ENCODE measurements around the gene ZNF644. TPM values are rescaled to one million over a fixed set of nuclear protein-coding genes. Genes with fewer than 3 reads are reported as not detected.

ZNF644 gene
- total RNA-seq (ENCODE audit: low replicate concordance) = 98.1 and 177 TPM in 2 replicates

GRCh38 chr1:91021686-91022517, at the start of gene ZNF644:
TSS of gene ZNF644 (minus strand) at chr1:91022035. CDS start at chr1:90982353, 39,682 bp downstream.
- peak within 1 kb of the TSS; percentile 100 for H3K27ac ChIP-seq
- peak within 1 kb of the TSS; percentile 98 for H3K4me2 ChIP-seq
- H3K79me2 ChIP-seq (ENCODE audit: low read depth) = peaks cover 42% of the 10 kb centered on the region
- H3F3A ChIP-seq (ENCODE audit: low read depth) = peaks cover 33% of the 10 kb centered on the region
- no peaks in the 10 kb centered on the region for H3K27me3 ChIP-seq
- peak within 1 kb of the TSS; percentile 98 for H3K4me3 Mint-ChIP-seq
- H2AFZ ChIP-seq (replicated peaks) = peak within 1 kb of the TSS; percentile 54
- H3K27me3 Mint-ChIP-seq (ENCODE audit: insufficient read depth, low read depth) = peaks cover 2% of the 10 kb centered on the region
- peaks cover 14% of the 10 kb centered on the region for H3K4me1 ChIP-seq
- peaks cover 24% of the 10 kb centered on the region for H3K36me3 Mint-ChIP-seq
- H3K4me1 Mint-ChIP-seq = peaks cover 20% of the 10 kb centered on the region
- peaks cover 10% of the 10 kb centered on the region for H4K20me1 ChIP-seq (ENCODE audit: low read depth)
- peak; percentile 94 for DNase-seq (ENCODE audit: low spot score)
- TF ChIP-seq EZH2 (IDR thresholded peaks at IDR 0.05) (no peak), CTCF (IDR thresholded peaks at IDR 0.05) (no peak), EZH2phosphoT487 (IDR thresholded peaks at IDR 0.05) (no peak)
- H3K27ac Mint-ChIP-seq = peak within 1 kb of the TSS; percentile 100
- peaks cover 13% of the 10 kb centered on the region for H3K9me3 Mint-ChIP-seq
- H3K9me3 ChIP-seq (ENCODE audit: low read depth) = no peaks in the 10 kb centered on the region
- H3K36me3 ChIP-seq = peaks cover 13% of the 10 kb centered on the region
- peak within 1 kb of the TSS; percentile 88 for H3K4me3 ChIP-seq
- H3K9ac ChIP-seq = peak within 1 kb of the TSS; percentile 91

- Mint-ChIP-seq H3K27ac (peak overlapping the region; percentile 59), H3K9me3 (no peaks in the 10 kb centered on the region), H3K4me1 (peaks cover 8% of the 10 kb centered on the region), H3K27me3 (ENCODE audit: insufficient read depth, low read depth) (no peaks in the 10 kb centered on the region), H3K36me3 (no peaks in the 10 kb centered on the region), H3K4me3 (no peak overlapping the region)
- no peaks in the 10 kb centered on the region for H3K9me3 ChIP-seq (ENCODE audit: low read depth)
- TF ChIP-seq CTCF (IDR thresholded peaks at IDR 0.05) = no peak
- no peak for TF ChIP-seq EZH2phosphoT487 (IDR thresholded peaks at IDR 0.05)
- TF ChIP-seq EZH2 (IDR thresholded peaks at IDR 0.05) = no peak
- H3K27ac ChIP-seq = no peak overlapping the region
- H2AFZ ChIP-seq (replicated peaks) = peak overlapping the region; percentile 28
- no peaks in the 10 kb centered on the region for H3K27me3 ChIP-seq
- no peaks in the 10 kb centered on the region for H4K20me1 ChIP-seq (ENCODE audit: low read depth)
- H3K4me1 ChIP-seq = peaks cover 6% of the 10 kb centered on the region
- H3K9ac ChIP-seq = no peak overlapping the region
- DNase-seq (ENCODE audit: low spot score) = no peak
- H3F3A ChIP-seq (ENCODE audit: low read depth) = no peaks in the 10 kb centered on the region
- H3K36me3 ChIP-seq = no peaks in the 10 kb centered on the region
- H3K79me2 ChIP-seq (ENCODE audit: low read depth) = no peaks in the 10 kb centered on the region
- H3K4me2 ChIP-seq = no peak overlapping the region
- no peak overlapping the region for H3K4me3 ChIP-seq
Observed at GRCh38 chr1:91070298-91070697, 48.5 kb upstream of the ZNF644 start.

- H3K79me2 ChIP-seq (ENCODE audit: low read depth) = no peaks in the 10 kb centered on the region
- H3K4me3 ChIP-seq = no peak overlapping the region
- H3K36me3 ChIP-seq = no peaks in the 10 kb centered on the region
- H3K27ac ChIP-seq = no peak overlapping the region
- H3K9ac ChIP-seq = no peak overlapping the region
- Mint-ChIP-seq H3K9me3 (no peaks in the 10 kb centered on the region), H3K27ac (no peak overlapping the region), H3K36me3 (no peaks in the 10 kb centered on the region), H3K4me1 (peaks cover 8% of the 10 kb centered on the region), H3K4me3 (no peak overlapping the region), H3K27me3 (ENCODE audit: insufficient read depth, low read depth) (peaks cover 2% of the 10 kb centered on the region)
- no peak for DNase-seq (ENCODE audit: low spot score)
- H3K27me3 ChIP-seq = no peaks in the 10 kb centered on the region
- TF ChIP-seq EZH2phosphoT487 (IDR thresholded peaks at IDR 0.05) (no peak), CTCF (IDR thresholded peaks at IDR 0.05) (no peak), EZH2 (IDR thresholded peaks at IDR 0.05) (no peak)
- H3K4me2 ChIP-seq = no peak overlapping the region
- H4K20me1 ChIP-seq (ENCODE audit: low read depth) = no peaks in the 10 kb centered on the region
- H3K4me1 ChIP-seq = peaks cover 6% of the 10 kb centered on the region
- no peaks in the 10 kb centered on the region for H3F3A ChIP-seq (ENCODE audit: low read depth)
- H3K9me3 ChIP-seq (ENCODE audit: low read depth) = no peaks in the 10 kb centered on the region
- H2AFZ ChIP-seq (replicated peaks) = peak overlapping the region; percentile 68
Observed at GRCh38 chr1:91066538-91066937, 44.7 kb upstream of the ZNF644 start.

Measured in neural progenitor cell (in vitro differentiated cells).